ENCODE data around the gene IL17A. TPM values are rescaled to one million over a fixed set of nuclear protein-coding genes. Genes with fewer than 3 reads are reported as not detected.

Gene IL17A
- total RNA-seq, 1 experiment from 2014 or later: not detected

DNA sequence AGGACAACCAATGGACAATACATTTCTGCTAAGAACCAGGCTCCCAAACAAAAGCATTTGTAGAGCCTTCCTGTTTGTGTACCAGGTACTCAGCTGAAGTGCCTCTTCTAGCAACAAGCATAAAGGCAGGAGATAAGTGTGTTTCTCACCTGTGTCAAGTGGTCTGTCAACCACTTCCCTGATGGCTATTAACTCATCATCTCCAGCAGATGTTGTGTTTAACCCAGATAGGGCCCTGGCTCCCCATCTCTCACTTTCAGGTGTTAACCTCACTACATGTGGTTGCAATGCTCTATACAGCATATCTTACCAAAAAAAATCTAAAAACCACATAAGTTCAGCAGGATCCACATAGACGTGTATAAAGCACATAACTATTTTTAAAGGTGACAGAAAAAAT lies 9.6 kb upstream of the IL17A start:
- intact Hi-C loops (cut with micrococcal nuclease; ENCODE audit: unreplicated experiment): no loop called here
- ATAC-seq: no peak
- no TSS peak for BruUV-seq (replicated peaks)
- Histone ChIP-seq H3K27me3 (ENCODE audit: control insufficient read depth, insufficient read depth, low read length) (peaks cover 7% of the 10 kb centered on the region; the same call in 1 of the 2 replicates), H3K27ac (ENCODE audit: low read length) (no peak overlapping the region), H3K4me1 (ENCODE audit: control insufficient read depth, insufficient read depth, low read length) (no peaks in the 10 kb centered on the region), H3K36me3 (ENCODE audit: control insufficient read depth, insufficient read depth, low read length) (no peaks in the 10 kb centered on the region), H3K4me3 (ENCODE audit: low read depth in 2 of 2, low read length in 2 of 2) (no peak overlapping the region), H3K9me3 (ENCODE audit: control insufficient read depth, insufficient read depth, low read depth, low read length) (no peaks in the 10 kb centered on the region)
- DNase-seq (ENCODE audit: low read depth, low spot score): no peak
- CTCF ChIA-PET: no interaction called here
- TF ChIP-seq POLR2AphosphoS5 (IDR thresholded peaks at IDR 0.05; ENCODE audit: low read depth, low read length) (no peak), TCF7L2 (IDR thresholded peaks at IDR 0.05; ENCODE audit: low read depth, low read length) (no peak), SIN3A (IDR thresholded peaks at IDR 0.05; ENCODE audit: borderline replicate concordance, insufficient read depth, low read depth, low read length) (no peak)
- TF ChIP-seq, protein P1, sequence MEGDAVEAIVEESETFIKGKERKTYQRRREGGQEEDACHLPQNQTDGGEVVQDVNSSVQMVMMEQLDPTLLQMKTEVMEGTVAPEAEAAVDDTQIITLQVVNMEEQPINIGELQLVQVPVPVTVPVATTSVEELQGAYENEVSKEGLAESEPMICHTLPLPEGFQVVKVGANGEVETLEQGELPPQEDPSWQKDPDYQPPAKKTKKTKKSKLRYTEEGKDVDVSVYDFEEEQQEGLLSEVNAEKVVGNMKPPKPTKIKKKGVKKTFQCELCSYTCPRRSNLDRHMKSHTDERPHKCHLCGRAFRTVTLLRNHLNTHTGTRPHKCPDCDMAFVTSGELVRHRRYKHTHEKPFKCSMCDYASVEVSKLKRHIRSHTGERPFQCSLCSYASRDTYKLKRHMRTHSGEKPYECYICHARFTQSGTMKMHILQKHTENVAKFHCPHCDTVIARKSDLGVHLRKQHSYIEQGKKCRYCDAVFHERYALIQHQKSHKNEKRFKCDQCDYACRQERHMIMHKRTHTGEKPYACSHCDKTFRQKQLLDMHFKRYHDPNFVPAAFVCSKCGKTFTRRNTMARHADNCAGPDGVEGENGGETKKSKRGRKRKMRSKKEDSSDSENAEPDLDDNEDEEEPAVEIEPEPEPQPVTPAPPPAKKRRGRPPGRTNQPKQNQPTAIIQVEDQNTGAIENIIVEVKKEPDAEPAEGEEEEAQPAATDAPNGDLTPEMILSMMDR (IDR thresholded peaks at IDR 0.05): no peak
- POLR2A ChIA-PET: interaction anchor here (0.7 kb wide), 1 partner anchor 460 kb away, joined by 4 read pairs; no protein-coding TSS in a partner anchor
- in situ Hi-C loops (cut with HindIII; ENCODE audit: low pct_unique_long_range_greater_than_20kb, low sequenced_read_pairs): no loop called here

DNA sequence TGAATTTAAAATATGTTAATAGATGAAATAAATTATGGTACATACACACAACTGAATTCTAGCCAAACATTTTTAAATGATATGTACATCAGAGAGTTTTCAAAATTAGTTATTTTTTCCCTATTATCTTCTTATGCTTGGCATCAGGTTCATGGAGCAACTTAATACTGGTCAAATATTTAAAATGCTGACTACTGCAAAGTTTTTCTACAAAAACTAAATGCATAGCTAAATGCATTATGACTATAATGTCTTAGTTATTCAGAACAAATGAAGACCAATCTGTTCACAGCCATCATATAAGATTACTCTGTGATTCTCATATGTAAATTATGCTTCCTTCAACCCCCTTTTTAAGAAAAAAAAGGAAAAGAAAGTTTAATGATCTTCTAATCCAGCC lies 8.2 kb upstream of the IL17A start:
- no peaks in the 10 kb centered on the region for H3K9me3 ChIP-seq (ENCODE audit: control insufficient read depth, insufficient read depth, low read depth, low read length)
- no TSS peak for BruUV-seq (replicated peaks)
- no peak for DNase-seq (ENCODE audit: low read depth, low spot score)
- in situ Hi-C loops (cut with HindIII; ENCODE audit: low pct_unique_long_range_greater_than_20kb, low sequenced_read_pairs) (no loop called here), intact Hi-C loops (cut with micrococcal nuclease; ENCODE audit: unreplicated experiment) (no loop called here)
- POLR2A ChIA-PET: no interaction called here
- CTCF ChIA-PET: interaction anchor here (0.6 kb wide), 1 partner anchor 39 kb away, joined by 3 read pairs; no protein-coding TSS in a partner anchor
- ATAC-seq: no peak
- peaks cover 7% of the 10 kb centered on the region; the same call in 1 of the 2 replicates for H3K27me3 ChIP-seq (ENCODE audit: control insufficient read depth, insufficient read depth, low read length)
- H3K36me3 ChIP-seq (ENCODE audit: control insufficient read depth, insufficient read depth, low read length): no peaks in the 10 kb centered on the region
- TF ChIP-seq, protein P2, sequence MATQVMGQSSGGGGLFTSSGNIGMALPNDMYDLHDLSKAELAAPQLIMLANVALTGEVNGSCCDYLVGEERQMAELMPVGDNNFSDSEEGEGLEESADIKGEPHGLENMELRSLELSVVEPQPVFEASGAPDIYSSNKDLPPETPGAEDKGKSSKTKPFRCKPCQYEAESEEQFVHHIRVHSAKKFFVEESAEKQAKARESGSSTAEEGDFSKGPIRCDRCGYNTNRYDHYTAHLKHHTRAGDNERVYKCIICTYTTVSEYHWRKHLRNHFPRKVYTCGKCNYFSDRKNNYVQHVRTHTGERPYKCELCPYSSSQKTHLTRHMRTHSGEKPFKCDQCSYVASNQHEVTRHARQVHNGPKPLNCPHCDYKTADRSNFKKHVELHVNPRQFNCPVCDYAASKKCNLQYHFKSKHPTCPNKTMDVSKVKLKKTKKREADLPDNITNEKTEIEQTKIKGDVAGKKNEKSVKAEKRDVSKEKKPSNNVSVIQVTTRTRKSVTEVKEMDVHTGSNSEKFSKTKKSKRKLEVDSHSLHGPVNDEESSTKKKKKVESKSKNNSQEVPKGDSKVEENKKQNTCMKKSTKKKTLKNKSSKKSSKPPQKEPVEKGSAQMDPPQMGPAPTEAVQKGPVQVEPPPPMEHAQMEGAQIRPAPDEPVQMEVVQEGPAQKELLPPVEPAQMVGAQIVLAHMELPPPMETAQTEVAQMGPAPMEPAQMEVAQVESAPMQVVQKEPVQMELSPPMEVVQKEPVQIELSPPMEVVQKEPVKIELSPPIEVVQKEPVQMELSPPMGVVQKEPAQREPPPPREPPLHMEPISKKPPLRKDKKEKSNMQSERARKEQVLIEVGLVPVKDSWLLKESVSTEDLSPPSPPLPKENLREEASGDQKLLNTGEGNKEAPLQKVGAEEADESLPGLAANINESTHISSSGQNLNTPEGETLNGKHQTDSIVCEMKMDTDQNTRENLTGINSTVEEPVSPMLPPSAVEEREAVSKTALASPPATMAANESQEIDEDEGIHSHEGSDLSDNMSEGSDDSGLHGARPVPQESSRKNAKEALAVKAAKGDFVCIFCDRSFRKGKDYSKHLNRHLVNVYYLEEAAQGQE (IDR thresholded peaks at IDR 0.05; ENCODE audit: insufficient read depth in 1 of 2, low read depth in 2 of 2, low read length in 1 of 2): no peak
- TF ChIP-seq, protein P1 (IDR thresholded peaks at IDR 0.05): no peak
- TF ChIP-seq SIN3A (IDR thresholded peaks at IDR 0.05; ENCODE audit: borderline replicate concordance, insufficient read depth, low read depth, low read length): no peak
- no peak for TF ChIP-seq TCF7L2 (IDR thresholded peaks at IDR 0.05; ENCODE audit: low read depth, low read length)
- TF ChIP-seq POLR2AphosphoS5 (IDR thresholded peaks at IDR 0.05; ENCODE audit: low read depth, low read length): no peak
- H3K4me3 ChIP-seq (ENCODE audit: low read depth in 2 of 2, low read length in 2 of 2): no peak overlapping the region
- H3K4me1 ChIP-seq (ENCODE audit: control insufficient read depth, insufficient read depth, low read length): no peaks in the 10 kb centered on the region
- H3K27ac ChIP-seq (ENCODE audit: low read length): no peak overlapping the region

Data from Panc1 (cell line).